HG03342 (cell line): ENCODE measurements around the gene ZNF263.
"Not testable (repeated sequence)": the region's sequence is repeated elsewhere in the genome, so short reads cannot be mapped to it uniquely, and the experiment has no call there.

Experiments
- ATAC-seq: cut with Tn5 transposase; IDR thresholded peaks from one replicate; pipeline ENCODE4 v1.9.1; 2021; ENCODE audit warnings: mild to moderate bottlenecking, moderate library complexity; ENCODE audit not compliant: unreplicated experiment

ZNF263 gene

DNA sequence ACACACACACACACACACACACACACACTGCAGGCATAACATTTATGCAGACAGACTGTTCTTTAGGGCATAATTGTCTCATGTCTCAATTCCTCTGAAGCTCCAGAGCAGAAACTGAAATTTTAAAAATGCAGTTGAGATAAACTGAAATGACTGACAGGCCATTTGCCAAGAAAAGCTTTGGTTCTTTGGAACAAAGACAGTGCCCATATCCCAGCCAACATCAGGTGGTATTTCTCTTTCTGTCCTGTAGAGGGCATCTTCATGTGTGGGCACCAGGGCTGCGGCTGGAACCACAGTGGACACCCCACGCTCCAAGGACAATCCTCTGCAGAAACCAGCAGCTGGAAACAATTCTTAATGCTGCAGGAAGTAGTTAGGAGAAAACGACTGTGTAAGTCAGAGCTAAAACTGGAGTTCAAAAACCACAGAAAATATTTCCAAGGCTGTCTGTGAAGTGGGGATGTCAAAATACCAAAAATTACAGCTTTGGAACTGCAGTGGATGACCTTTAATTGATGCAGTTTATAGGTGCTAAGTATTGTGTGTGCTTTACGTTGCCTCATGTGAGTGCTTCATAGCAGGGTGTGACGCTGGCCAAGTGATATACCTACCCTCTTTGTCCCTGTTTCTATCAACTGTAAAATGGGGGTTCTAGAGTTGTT is 16.3 kb upstream of the ZNF263 start:
- ATAC-seq = no peak

DNA sequence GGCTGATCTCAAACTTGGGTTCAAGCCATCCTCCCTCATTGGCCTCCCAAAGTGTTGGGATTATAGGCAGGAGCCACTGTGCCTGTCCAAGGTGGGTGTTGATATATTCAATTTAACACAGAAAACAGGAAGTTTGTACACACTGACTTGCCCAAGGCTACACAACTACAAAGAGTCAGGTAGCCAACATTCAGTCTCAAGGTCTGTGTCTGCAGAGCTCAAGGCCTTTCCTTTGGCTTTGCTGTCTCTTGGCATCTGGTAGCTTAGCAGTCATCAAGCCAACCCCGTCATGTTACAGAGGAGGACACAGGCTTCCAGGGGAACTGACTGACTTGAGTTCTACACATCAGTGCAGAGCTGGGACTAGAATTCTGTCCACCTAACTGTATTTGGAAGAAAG is 15.0 kb upstream of the ZNF263 start:
- no peak for ATAC-seq

DNA sequence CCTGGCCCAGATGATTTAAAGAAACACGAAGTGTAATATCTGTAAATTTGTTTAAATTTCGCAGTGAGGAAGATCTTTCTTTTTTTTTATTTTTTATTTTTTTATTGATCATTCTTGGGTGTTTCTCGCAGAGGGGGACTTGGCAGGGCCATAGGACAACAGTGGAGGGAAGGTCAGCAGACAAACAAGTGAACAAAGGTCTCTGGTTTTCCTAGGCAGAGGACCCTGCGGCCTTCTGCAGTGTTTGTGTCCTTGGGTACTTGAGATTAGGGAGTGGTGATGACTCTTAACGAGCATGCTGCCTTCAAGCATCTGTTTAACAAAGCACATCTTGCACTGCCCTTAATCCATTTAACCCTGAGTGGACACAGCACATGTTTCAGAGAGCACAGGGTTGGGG is 12.6 kb upstream of the ZNF263 start:
- ATAC-seq = not testable (repeated sequence)

DNA sequence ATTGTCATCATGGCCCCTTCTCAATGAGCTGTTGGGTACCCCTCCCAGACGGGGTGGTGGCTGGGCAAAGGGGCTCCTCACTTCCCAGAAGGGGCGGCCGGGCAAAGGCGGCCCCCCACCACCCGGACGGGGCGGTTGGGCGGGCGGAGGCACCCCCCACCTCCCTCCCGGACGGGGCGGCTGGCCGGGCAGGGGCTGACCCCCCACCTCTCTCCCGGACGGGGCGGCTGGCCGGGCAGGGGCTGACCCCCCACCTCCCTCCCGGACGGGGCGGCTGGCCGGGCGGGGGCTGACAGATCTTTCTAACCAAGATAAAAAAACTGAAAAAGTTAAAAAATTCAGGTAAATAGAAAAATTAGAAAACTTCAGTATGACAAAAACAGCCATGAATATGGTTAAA is 12.0 kb upstream of the ZNF263 start:
- not testable (repeated sequence) for ATAC-seq

GRCh38 chr16:3274490-3274889 is 8.8 kb upstream of the ZNF263 start:
- ATAC-seq = no peak

DNA sequence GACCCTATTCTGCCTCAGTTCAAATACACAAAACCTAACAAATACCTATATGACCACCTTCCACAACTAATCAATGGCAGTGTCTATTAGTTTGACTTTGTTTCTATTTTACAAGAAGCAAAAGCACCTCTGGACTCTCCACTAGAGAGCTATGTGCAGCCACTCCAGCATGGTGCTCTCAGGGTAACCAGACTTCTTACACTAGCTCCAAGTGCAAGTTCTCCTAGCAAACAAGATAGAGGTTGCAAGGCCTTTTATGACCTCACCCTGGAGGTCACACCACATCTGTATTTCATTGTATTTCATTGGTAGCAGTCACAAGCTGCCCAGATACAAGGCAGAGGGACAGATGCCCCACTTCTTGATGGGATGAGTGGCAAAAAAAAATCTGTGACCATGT is 8.3 kb upstream of the ZNF263 start:
- no peak for ATAC-seq

- no peak for ATAC-seq
Measured at GRCh38 chr16:3276679-3277078, 6.6 kb upstream of the ZNF263 start.

DNA sequence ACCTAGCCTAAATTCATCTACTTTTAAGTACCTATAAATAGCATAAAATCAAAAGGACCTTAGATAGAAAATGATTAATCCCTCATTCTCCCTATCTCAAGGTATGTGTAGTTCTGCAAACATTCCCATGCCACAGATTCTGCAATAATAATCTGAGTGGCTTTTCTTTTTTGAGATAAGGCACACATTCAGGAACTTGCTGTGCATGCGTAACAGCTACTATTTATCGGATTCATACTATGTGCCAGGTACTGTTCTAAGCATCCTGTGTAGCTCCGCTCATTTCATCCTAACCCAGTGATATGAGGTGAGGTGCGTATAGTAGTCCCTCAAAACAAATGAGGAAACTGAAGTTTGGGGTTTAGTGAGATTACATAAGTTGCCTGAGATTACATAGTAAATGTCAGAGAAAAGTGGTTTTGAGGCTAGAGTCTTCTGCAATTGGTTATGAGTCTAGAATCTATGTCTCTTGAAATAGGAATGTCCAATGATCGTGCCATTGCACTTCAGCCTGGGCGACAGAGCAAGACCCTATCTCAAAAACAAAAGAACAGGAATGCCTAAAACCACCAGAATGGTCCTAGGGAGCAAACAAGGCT is 2.0 kb upstream of the ZNF263 start:
- no peak for ATAC-seq

- ATAC-seq = peak; percentile 26
Measured at GRCh38 chr16:3282103-3282729, 1.1 kb upstream of the ZNF263 start.

DNA sequence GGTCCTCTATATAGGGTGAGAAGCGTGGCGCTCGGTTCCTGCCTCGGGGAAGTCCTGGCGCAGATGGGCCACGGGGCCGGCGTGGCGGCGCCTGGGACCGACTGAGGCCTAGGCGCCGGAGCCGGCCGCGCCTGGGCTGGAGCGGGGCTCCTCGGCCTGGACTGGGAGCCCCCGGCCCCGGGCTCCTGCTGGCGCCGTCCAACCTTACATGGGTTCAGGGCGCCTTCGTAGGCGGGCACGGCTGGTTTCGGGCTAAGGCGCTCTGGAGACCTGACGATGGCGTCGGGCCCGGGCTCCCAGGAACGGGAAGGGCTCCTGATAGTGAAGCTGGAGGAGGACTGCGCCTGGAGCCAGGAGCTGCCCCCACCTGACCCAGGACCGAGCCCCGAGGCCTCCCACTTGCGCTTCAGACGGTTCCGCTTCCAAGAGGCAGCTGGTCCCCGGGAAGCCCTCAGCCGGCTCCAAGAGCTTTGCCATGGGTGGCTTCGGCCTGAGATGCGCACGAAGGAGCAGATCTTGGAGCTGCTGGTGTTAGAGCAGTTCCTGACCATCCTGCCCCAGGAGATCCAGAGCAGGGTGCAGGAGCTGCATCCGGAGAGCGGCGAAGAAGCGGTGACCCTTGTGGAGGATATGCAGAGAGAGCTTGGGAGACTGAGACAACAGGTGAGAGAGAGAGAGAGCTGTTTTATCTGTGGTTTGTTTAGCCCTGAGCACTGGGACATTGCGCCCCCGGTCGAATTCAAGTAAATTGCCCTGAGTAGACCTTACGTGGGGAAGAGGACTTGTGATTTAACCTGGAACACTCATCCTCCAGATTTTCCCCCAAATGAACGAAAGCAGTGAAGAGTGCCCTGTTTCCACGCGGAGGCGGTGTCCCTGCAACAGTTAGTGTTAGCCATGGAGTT is 504 bp downstream of the ZNF263 start:
- no peak for ATAC-seq

DNA sequence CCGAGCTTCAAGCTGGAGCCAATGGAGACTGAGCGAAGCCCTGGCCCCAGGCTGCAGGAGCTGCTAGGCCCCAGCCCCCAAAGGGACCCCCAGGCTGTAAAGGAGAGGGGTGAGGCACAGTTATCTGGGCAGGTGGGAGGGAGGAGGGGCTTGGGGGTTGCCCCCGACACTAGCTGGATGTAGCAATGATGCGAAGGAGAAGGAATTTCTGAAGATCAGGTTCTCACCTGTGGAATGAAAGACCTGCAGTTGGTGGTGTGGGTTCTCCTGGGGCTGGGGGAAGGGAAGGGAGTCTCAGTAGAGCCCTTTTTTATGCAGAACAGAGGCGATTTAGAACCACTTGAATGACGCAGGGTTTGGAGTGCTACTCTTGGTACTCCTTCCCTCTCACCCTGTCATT is 1.8 kb downstream of the ZNF263 start:
- no peak for ATAC-seq

DNA sequence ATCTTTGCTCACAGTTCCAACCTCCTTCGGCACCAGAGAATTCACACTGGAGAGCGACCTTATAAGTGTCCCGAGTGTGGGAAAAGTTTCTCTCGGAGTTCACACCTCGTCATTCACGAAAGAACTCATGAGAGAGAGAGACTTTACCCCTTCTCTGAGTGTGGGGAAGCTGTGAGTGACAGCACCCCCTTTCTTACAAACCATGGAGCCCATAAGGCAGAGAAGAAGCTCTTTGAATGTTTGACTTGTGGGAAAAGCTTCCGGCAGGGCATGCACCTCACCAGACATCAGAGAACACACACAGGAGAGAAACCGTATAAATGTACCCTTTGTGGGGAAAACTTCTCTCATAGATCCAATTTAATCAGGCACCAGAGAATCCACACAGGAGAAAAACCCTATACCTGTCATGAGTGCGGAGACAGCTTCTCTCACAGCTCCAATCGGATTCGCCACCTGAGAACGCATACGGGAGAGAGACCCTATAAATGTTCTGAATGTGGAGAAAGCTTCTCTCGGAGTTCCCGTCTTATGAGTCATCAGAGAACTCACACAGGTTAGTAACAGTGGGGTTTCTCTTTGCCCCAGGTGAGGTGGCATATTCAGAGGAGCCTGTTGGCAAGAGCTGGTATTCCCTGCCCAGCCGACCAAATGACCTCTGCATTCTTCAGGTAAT is 6.8 kb downstream of the ZNF263 start:
- no peak for ATAC-seq

GRCh38 chr16:3292604-3293003 is 9.3 kb downstream of the ZNF263 start:
- ATAC-seq = no peak

GRCh38 chr16:3295209-3295608 is 11.9 kb downstream of the ZNF263 start:
- no peak for ATAC-seq

- ATAC-seq = no peak
Measured at GRCh38 chr16:3295783-3296182, 12.5 kb downstream of the ZNF263 start.

DNA sequence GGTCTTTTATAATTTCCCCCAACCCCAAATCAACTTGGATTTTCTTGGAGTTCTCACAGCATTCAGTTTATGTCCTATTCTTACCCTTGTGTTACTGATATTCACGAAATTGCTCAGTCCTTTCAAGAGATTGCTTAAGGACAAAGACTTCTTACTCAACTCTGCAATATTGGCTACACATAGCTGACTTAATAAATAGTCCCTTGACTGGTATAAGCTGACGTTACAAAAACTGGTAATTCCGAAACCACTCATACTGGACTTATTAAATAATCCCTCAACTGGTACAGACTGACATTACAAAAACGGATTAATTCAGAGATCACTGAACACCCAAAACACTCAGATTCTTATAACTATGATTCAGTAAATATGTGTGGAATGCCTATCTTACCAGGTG is 21.1 kb downstream of the ZNF263 start:
- ATAC-seq = no peak

GRCh38 chr16:3305109-3306068 is 22.1 kb downstream of the ZNF263 start, which contains the start of the genes TIGD7 and ZNF75A:
TIGD7 (minus strand) TSS chr16:3305430; CDS start chr16:3300614, 4,816 bp downstream.
ZNF75A (plus strand) TSS chr16:3305497; CDS start chr16:3308429, 2,932 bp downstream.
- ATAC-seq = peak; percentile 91

DNA sequence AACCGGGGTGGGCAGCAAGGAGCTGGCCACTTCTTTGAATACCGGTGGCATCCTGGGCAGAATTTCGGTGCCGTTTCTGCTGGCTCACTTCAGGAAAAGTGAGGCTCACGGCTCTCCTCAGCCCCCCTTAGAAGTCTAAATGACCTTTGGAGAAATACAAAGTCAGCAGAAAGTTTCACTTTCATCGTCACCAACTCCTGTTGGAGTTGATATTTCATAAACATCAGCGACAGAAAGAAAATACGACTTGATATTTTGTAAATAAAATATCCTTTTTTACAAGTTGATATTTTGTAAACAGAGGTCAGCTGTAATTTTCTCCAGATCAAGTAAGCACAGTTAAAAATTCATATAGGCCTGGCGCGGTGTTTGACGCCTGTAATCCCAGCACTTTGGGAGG is 22.8 kb downstream of the ZNF263 start:
- ATAC-seq = no peak

- no peak for ATAC-seq
Measured at GRCh38 chr16:3311496-3311895, 28.2 kb downstream of the ZNF263 start.
